Measurements from ENCODE around the gene SLC10A1.
"Not testable (repeated sequence)": the region's sequence is repeated elsewhere in the genome, so short reads cannot be mapped to it uniquely, and the experiment has no call there.

Gene SLC10A1

GRCh38 chr14:69772082-69773017, 24.7 kb downstream of the SLC10A1 start:
- in situ Hi-C loops (cut with HindIII; ENCODE audit: low sequenced_read_pairs), result no loop called here

GRCh38 chr14:69771136-69771535, 25.9 kb downstream of the SLC10A1 start:
- in situ Hi-C loops (cut with HindIII; ENCODE audit: low sequenced_read_pairs), result no loop called here

- in situ Hi-C loops (cut with HindIII; ENCODE audit: low sequenced_read_pairs), result no loop called here
Measured at GRCh38 chr14:69770559-69770958, 26.5 kb downstream of the SLC10A1 start.

- in situ Hi-C loops (cut with HindIII; ENCODE audit: low sequenced_read_pairs), result no loop called here
Measured at GRCh38 chr14:69769623-69770022, 27.4 kb downstream of the SLC10A1 start.

- in situ Hi-C loops (cut with HindIII; ENCODE audit: low sequenced_read_pairs), result no loop called here
Measured at GRCh38 chr14:69768873-69769272, 28.2 kb downstream of the SLC10A1 start.

GRCh38 chr14:69767369-69767999, 29.6 kb downstream of the SLC10A1 start:
- in situ Hi-C loops (cut with HindIII; ENCODE audit: low sequenced_read_pairs), result no loop called here

GRCh38 chr14:69766984-69767368, 30.1 kb downstream of the SLC10A1 start, which contains the start of gene SRSF5:
Gene SRSF5, plus strand, starts transcription at chr14:69767142. Its CDS starts 1,015 bp downstream, at chr14:69768157.
- in situ Hi-C loops (cut with HindIII; ENCODE audit: low sequenced_read_pairs), result no loop called here

GRCh38 chr14:69763761-69764510, 33.1 kb downstream of the SLC10A1 start:
- in situ Hi-C loops (cut with HindIII; ENCODE audit: low sequenced_read_pairs), result no loop called here

- in situ Hi-C loops (cut with HindIII; ENCODE audit: low sequenced_read_pairs), result no loop called here
Measured at GRCh38 chr14:69760810-69761209, 36.2 kb downstream of the SLC10A1 start.

- in situ Hi-C loops (cut with HindIII; ENCODE audit: low sequenced_read_pairs), result no loop called here
Measured at GRCh38 chr14:69756298-69756697, 40.7 kb downstream of the SLC10A1 start.

- in situ Hi-C loops (cut with HindIII; ENCODE audit: low sequenced_read_pairs), result no loop called here
Measured at GRCh38 chr14:69755784-69756183, 41.3 kb downstream of the SLC10A1 start.

GRCh38 chr14:69755296-69755695, 41.7 kb downstream of the SLC10A1 start:
- in situ Hi-C loops (cut with HindIII; ENCODE audit: low sequenced_read_pairs), result no loop called here

GRCh38 chr14:69754487-69754886, 42.6 kb downstream of the SLC10A1 start:
- in situ Hi-C loops (cut with HindIII; ENCODE audit: low sequenced_read_pairs), result no loop called here

- in situ Hi-C loops (cut with HindIII; ENCODE audit: low sequenced_read_pairs), result no loop called here
Measured at GRCh38 chr14:69753860-69754259, 43.2 kb downstream of the SLC10A1 start.

- in situ Hi-C loops (cut with HindIII; ENCODE audit: low sequenced_read_pairs), result no loop called here
Measured at GRCh38 chr14:69752773-69753172, 44.3 kb downstream of the SLC10A1 start.

GRCh38 chr14:69750495-69750894, 46.5 kb downstream of the SLC10A1 start:
- in situ Hi-C loops (cut with HindIII; ENCODE audit: low sequenced_read_pairs), result no loop called here

- in situ Hi-C loops (cut with HindIII; ENCODE audit: low sequenced_read_pairs), result no loop called here
Measured at GRCh38 chr14:69749956-69750355, 47.1 kb downstream of the SLC10A1 start.

- in situ Hi-C loops (cut with HindIII; ENCODE audit: low sequenced_read_pairs), result no loop called here
Measured at GRCh38 chr14:69741055-69741454, 56.0 kb downstream of the SLC10A1 start.

GRCh38 chr14:69736405-69736804, 60.6 kb downstream of the SLC10A1 start:
- in situ Hi-C loops (cut with HindIII; ENCODE audit: low sequenced_read_pairs), result not testable (repeated sequence)

- in situ Hi-C loops (cut with HindIII; ENCODE audit: low sequenced_read_pairs), result not testable (repeated sequence)
Measured at GRCh38 chr14:69731919-69732598, 65.0 kb downstream of the SLC10A1 start.

- in situ Hi-C loops (cut with HindIII; ENCODE audit: low sequenced_read_pairs), result no loop called here
Measured at GRCh38 chr14:69727860-69728259, 69.2 kb downstream of the SLC10A1 start.

All from DLD1 (cell line).